ENCODE results near the gene CBS.

CBS gene

GRCh38 chr21:43034101-43034500 is 41.5 kb downstream of the CBS start:
- Histone ChIP-seq H3K4me1 (ENCODE audit: control insufficient read depth, insufficient read depth, low read length) (no peaks in the 10 kb centered on the region), H3K36me3 (ENCODE audit: control insufficient read depth, insufficient read depth, low read length) (peaks cover 11% of the 10 kb centered on the region), H3K27me3 (ENCODE audit: control insufficient read depth, insufficient read depth, low read length) (no peaks in the 10 kb centered on the region), H3K4me3 (ENCODE audit: low read depth, low read length) (no peak overlapping the region), H3K9me3 (ENCODE audit: control insufficient read depth, insufficient read depth, low read length) (no peaks in the 10 kb centered on the region), H3K9ac (ENCODE audit: low read depth, low read length) (no peak overlapping the region)

- Histone ChIP-seq H3K9ac (ENCODE audit: low read depth, low read length) (no peak overlapping the region), H3K4me1 (ENCODE audit: control insufficient read depth, insufficient read depth, low read length) (no peaks in the 10 kb centered on the region), H3K36me3 (ENCODE audit: control insufficient read depth, insufficient read depth, low read length) (peaks cover 16% of the 10 kb centered on the region), H3K27me3 (ENCODE audit: control insufficient read depth, insufficient read depth, low read length) (no peaks in the 10 kb centered on the region), H3K4me3 (ENCODE audit: low read depth, low read length) (no peak overlapping the region), H3K9me3 (ENCODE audit: control insufficient read depth, insufficient read depth, low read length) (no peaks in the 10 kb centered on the region)
Observed at GRCh38 chr21:43031121-43031619, 44.5 kb downstream of the CBS start.

GRCh38 chr21:43029785-43030184 is 45.9 kb downstream of the CBS start:
- Histone ChIP-seq H3K4me1 (ENCODE audit: control insufficient read depth, insufficient read depth, low read length) (no peaks in the 10 kb centered on the region), H3K9ac (ENCODE audit: low read depth, low read length) (no peak overlapping the region), H3K9me3 (ENCODE audit: control insufficient read depth, insufficient read depth, low read length) (no peaks in the 10 kb centered on the region), H3K4me3 (ENCODE audit: low read depth, low read length) (no peak overlapping the region), H3K27me3 (ENCODE audit: control insufficient read depth, insufficient read depth, low read length) (no peaks in the 10 kb centered on the region), H3K36me3 (ENCODE audit: control insufficient read depth, insufficient read depth, low read length) (peaks cover 16% of the 10 kb centered on the region)

- no peaks in the 10 kb centered on the region for H3K4me1 ChIP-seq (ENCODE audit: control insufficient read depth, insufficient read depth, low read length)
- no peaks in the 10 kb centered on the region for H3K9me3 ChIP-seq (ENCODE audit: control insufficient read depth, insufficient read depth, low read length)
- no peak overlapping the region for H3K9ac ChIP-seq (ENCODE audit: low read depth, low read length)
- H3K4me3 ChIP-seq (ENCODE audit: low read depth, low read length), result no peak overlapping the region
- H3K27me3 ChIP-seq (ENCODE audit: control insufficient read depth, insufficient read depth, low read length), result no peaks in the 10 kb centered on the region
- peaks cover 18% of the 10 kb centered on the region for H3K36me3 ChIP-seq (ENCODE audit: control insufficient read depth, insufficient read depth, low read length)
Observed at GRCh38 chr21:43027846-43028731, 47.5 kb downstream of the CBS start.

- Histone ChIP-seq H3K4me1 (ENCODE audit: control insufficient read depth, insufficient read depth, low read length) (no peaks in the 10 kb centered on the region), H3K9ac (ENCODE audit: low read depth, low read length) (no peak overlapping the region), H3K27me3 (ENCODE audit: control insufficient read depth, insufficient read depth, low read length) (no peaks in the 10 kb centered on the region), H3K9me3 (ENCODE audit: control insufficient read depth, insufficient read depth, low read length) (no peaks in the 10 kb centered on the region), H3K4me3 (ENCODE audit: low read depth, low read length) (no peak overlapping the region), H3K36me3 (ENCODE audit: control insufficient read depth, insufficient read depth, low read length) (peaks cover 20% of the 10 kb centered on the region)
Observed at GRCh38 chr21:43025636-43026180, 49.9 kb downstream of the CBS start.

- Histone ChIP-seq H3K4me1 (ENCODE audit: control insufficient read depth, insufficient read depth, low read length) (no peaks in the 10 kb centered on the region), H3K9me3 (ENCODE audit: control insufficient read depth, insufficient read depth, low read length) (no peaks in the 10 kb centered on the region), H3K36me3 (ENCODE audit: control insufficient read depth, insufficient read depth, low read length) (peaks cover 19% of the 10 kb centered on the region), H3K4me3 (ENCODE audit: low read depth, low read length) (no peak overlapping the region), H3K9ac (ENCODE audit: low read depth, low read length) (no peak overlapping the region), H3K27me3 (ENCODE audit: control insufficient read depth, insufficient read depth, low read length) (no peaks in the 10 kb centered on the region)
Observed at GRCh38 chr21:43024439-43025136, 51.0 kb downstream of the CBS start.

- Histone ChIP-seq H3K9ac (ENCODE audit: low read depth, low read length) (no peak overlapping the region), H3K27me3 (ENCODE audit: control insufficient read depth, insufficient read depth, low read length) (no peaks in the 10 kb centered on the region), H3K36me3 (ENCODE audit: control insufficient read depth, insufficient read depth, low read length) (peaks cover 15% of the 10 kb centered on the region), H3K4me1 (ENCODE audit: control insufficient read depth, insufficient read depth, low read length) (no peaks in the 10 kb centered on the region), H3K4me3 (ENCODE audit: low read depth, low read length) (no peak overlapping the region), H3K9me3 (ENCODE audit: control insufficient read depth, insufficient read depth, low read length) (no peaks in the 10 kb centered on the region)
Observed at GRCh38 chr21:43023175-43023574, 52.5 kb downstream of the CBS start.

- H3K9me3 ChIP-seq (ENCODE audit: control insufficient read depth, insufficient read depth, low read length), result no peaks in the 10 kb centered on the region
- no peaks in the 10 kb centered on the region for H3K4me1 ChIP-seq (ENCODE audit: control insufficient read depth, insufficient read depth, low read length)
- H3K27me3 ChIP-seq (ENCODE audit: control insufficient read depth, insufficient read depth, low read length), result no peaks in the 10 kb centered on the region
- H3K36me3 ChIP-seq (ENCODE audit: control insufficient read depth, insufficient read depth, low read length), result peaks cover 18% of the 10 kb centered on the region
- H3K4me3 ChIP-seq (ENCODE audit: low read depth, low read length), result no peak overlapping the region
- H3K9ac ChIP-seq (ENCODE audit: low read depth, low read length), result no peak overlapping the region
Observed at GRCh38 chr21:43021756-43022600, 53.7 kb downstream of the CBS start.

- peaks cover 18% of the 10 kb centered on the region for H3K36me3 ChIP-seq (ENCODE audit: control insufficient read depth, insufficient read depth, low read length)
Observed at GRCh38 chr21:43021191-43021590, 54.4 kb downstream of the CBS start.

GRCh38 chr21:43020771-43021170 is 54.9 kb downstream of the CBS start:
- Histone ChIP-seq H3K9ac (ENCODE audit: low read depth, low read length) (no peak overlapping the region), H3K4me1 (ENCODE audit: control insufficient read depth, insufficient read depth, low read length) (no peaks in the 10 kb centered on the region), H3K9me3 (ENCODE audit: control insufficient read depth, insufficient read depth, low read length) (no peaks in the 10 kb centered on the region), H3K36me3 (ENCODE audit: control insufficient read depth, insufficient read depth, low read length) (peaks cover 18% of the 10 kb centered on the region), H3K27me3 (ENCODE audit: control insufficient read depth, insufficient read depth, low read length) (no peaks in the 10 kb centered on the region), H3K4me3 (ENCODE audit: low read depth, low read length) (no peak overlapping the region)

More at GRCh38 chr21:43021191-43021590, 54.4 kb downstream of the CBS start:
- Histone ChIP-seq H3K4me3 (ENCODE audit: low read depth, low read length) (no peak overlapping the region), H3K9ac (ENCODE audit: low read depth, low read length) (no peak overlapping the region), H3K9me3 (ENCODE audit: control insufficient read depth, insufficient read depth, low read length) (no peaks in the 10 kb centered on the region), H3K4me1 (ENCODE audit: control insufficient read depth, insufficient read depth, low read length) (no peaks in the 10 kb centered on the region), H3K27me3 (ENCODE audit: control insufficient read depth, insufficient read depth, low read length) (no peaks in the 10 kb centered on the region)

GRCh38 chr21:43020177-43020576 is 55.5 kb downstream of the CBS start:
- H3K36me3 ChIP-seq (ENCODE audit: control insufficient read depth, insufficient read depth, low read length), result peaks cover 16% of the 10 kb centered on the region
- no peaks in the 10 kb centered on the region for H3K9me3 ChIP-seq (ENCODE audit: control insufficient read depth, insufficient read depth, low read length)
- H3K4me3 ChIP-seq (ENCODE audit: low read depth, low read length), result no peak overlapping the region
- no peaks in the 10 kb centered on the region for H3K4me1 ChIP-seq (ENCODE audit: control insufficient read depth, insufficient read depth, low read length)
- H3K27me3 ChIP-seq (ENCODE audit: control insufficient read depth, insufficient read depth, low read length), result no peaks in the 10 kb centered on the region
- no peak overlapping the region for H3K9ac ChIP-seq (ENCODE audit: low read depth, low read length)

All from iPS-15b (cell line).